Measurements from ENCODE around the gene RNU6-1. TPM values are rescaled to one million over a fixed set of nuclear protein-coding genes. Genes with fewer than 3 reads are reported as not detected.

Gene RNU6-1
- total and polyA plus RNA-seq, 2 donors (not counting 1 experiment from before 2014, with no cell fraction given), result not detected

DNA sequence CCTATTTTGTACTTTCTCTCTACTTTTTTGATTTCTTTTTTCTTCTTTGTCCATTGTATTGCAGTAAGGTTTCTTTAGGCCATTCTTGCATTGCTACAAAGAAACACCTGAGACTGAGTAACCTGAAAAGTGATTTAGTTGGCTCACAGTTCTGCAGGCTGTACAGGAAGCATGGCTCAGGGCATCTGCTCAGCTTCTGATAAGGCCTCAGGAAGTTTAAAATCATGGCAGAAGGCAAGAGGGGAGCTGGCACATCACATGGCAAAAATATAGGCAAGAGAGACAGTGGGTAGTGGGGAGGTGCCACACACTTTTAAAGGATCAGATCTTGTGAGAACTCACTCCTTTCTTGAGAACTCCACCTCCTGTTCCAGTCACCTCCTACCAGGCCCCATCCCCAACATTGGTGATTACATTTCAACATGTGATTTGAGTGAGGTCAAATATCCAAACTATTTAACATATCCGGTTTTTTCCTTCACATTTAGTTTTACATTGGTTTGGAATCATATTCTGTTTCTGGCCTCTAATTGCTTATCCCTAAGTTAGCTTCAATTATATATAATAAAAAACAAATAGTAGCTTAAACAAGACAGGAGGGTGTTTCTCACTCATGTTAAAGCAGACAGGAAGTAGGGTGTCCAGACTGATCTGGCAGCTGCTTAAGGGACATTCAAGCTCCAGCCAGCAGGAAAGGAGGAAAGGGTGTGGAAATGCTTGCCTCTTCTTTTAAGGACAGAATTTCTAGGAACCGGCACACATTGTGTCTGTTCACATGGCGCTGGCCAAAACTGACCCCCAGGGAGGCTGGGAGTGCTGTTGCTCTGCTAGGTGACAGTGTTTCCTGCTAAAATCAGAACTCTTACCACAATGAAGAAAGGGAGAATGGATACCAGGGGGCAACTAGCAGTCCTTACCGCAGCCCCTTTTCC lies 43.4 kb downstream of the RNU6-1 start:
- no peak overlapping the region for H3K4me3 ChIP-seq (replicated peaks in 1 of 4; ENCODE audit: control extremely low read depth in 1 of 4, insufficient read depth in 1 of 4, low read depth in 3 of 4, low read length in 4 of 4)
- H3K79me2 ChIP-seq (ENCODE audit: control insufficient read depth, insufficient read depth, low read length), result no peaks in the 10 kb centered on the region
- DNase-seq (ENCODE audit: low read depth in 2 of 2), result no peak
- TF ChIP-seq, protein P1, sequence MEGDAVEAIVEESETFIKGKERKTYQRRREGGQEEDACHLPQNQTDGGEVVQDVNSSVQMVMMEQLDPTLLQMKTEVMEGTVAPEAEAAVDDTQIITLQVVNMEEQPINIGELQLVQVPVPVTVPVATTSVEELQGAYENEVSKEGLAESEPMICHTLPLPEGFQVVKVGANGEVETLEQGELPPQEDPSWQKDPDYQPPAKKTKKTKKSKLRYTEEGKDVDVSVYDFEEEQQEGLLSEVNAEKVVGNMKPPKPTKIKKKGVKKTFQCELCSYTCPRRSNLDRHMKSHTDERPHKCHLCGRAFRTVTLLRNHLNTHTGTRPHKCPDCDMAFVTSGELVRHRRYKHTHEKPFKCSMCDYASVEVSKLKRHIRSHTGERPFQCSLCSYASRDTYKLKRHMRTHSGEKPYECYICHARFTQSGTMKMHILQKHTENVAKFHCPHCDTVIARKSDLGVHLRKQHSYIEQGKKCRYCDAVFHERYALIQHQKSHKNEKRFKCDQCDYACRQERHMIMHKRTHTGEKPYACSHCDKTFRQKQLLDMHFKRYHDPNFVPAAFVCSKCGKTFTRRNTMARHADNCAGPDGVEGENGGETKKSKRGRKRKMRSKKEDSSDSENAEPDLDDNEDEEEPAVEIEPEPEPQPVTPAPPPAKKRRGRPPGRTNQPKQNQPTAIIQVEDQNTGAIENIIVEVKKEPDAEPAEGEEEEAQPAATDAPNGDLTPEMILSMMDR (conservative IDR thresholded peaks at IDR 0.05 in 1 of 2, IDR thresholded peaks at IDR 0.05 in 1 of 2; ENCODE audit: low read depth in 1 of 2, low read length in 2 of 2), result no peak
- no peak for TF ChIP-seq EZH2 (IDR thresholded peaks at IDR 0.05; ENCODE audit: low read length, missing control alignments)
- H4K20me1 ChIP-seq (ENCODE audit: control insufficient read depth, extremely low read depth, insufficient read depth, low read length), result no peaks in the 10 kb centered on the region
- H3K4me2 ChIP-seq (ENCODE audit: extremely low read depth, insufficient read depth, low read length), result no peak overlapping the region
- H3K9me3 ChIP-seq (ENCODE audit: control insufficient read depth, insufficient read depth, low read depth, low read length), result no peaks in the 10 kb centered on the region
- no peaks in the 10 kb centered on the region for H3K36me3 ChIP-seq (ENCODE audit: control insufficient read depth, insufficient read depth, low read length)
- H2AFZ ChIP-seq (ENCODE audit: low read length), result no peak overlapping the region
- H3K9ac ChIP-seq (ENCODE audit: insufficient read depth, low read length), result no peak overlapping the region
- H3K27ac ChIP-seq (ENCODE audit: insufficient read depth, low read length), result no peak overlapping the region
- no peaks in the 10 kb centered on the region for H3K27me3 ChIP-seq (ENCODE audit: control insufficient read depth, insufficient read depth, low read length)
- H3K4me1 ChIP-seq (ENCODE audit: control insufficient read depth, extremely low read depth, insufficient read depth, low read length), result no peaks in the 10 kb centered on the region

DNA sequence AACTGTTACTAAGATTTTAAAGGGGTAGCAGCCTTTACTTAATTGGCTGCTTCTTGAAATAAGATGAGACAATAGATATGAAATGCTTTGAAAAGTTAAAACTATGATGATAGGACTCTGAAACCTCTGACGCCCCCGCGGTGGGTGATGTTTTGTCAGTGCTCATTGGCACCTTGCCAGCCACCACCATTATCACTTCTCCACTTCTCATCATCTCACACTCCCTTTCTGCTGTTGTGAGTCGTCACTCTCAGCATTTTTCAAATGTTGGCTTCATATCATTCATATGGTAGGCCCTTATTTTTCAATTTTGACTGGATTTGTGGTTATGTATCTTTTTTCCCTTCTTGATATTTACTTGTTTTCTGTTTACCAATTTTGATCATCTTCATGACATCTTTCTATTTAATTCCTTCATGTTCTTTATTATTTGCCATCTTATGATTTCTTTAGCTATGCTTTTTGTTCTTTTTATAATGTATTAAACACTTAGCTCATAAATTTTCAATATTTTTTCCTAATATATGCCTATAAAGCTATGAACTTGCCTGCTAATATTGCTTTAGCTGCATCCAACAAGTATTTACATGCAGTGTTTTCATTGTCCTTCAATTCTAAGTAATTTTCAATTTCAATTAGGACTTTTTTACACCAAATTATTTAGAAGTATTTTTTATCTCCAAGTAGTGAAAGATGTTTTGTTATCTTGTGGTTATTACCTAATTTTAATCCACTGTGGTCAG lies 44.8 kb downstream of the RNU6-1 start:
- no peak overlapping the region for H3K4me2 ChIP-seq (ENCODE audit: extremely low read depth, insufficient read depth, low read length)

More for the DNA sequence above, 44.8 kb downstream of the RNU6-1 start:
- no peak for TF ChIP-seq EZH2 (IDR thresholded peaks at IDR 0.05; ENCODE audit: low read length, missing control alignments)
- TF ChIP-seq, protein P1 (conservative IDR thresholded peaks at IDR 0.05 in 1 of 2, IDR thresholded peaks at IDR 0.05 in 1 of 2; ENCODE audit: low read depth in 1 of 2, low read length in 2 of 2), result no peak
- Histone ChIP-seq H3K27ac (ENCODE audit: insufficient read depth, low read length) (no peak overlapping the region), H2AFZ (ENCODE audit: low read length) (no peak overlapping the region), H3K4me3 (replicated peaks in 1 of 4; ENCODE audit: control extremely low read depth in 1 of 4, insufficient read depth in 1 of 4, low read depth in 3 of 4, low read length in 4 of 4) (no peak overlapping the region), H3K27me3 (ENCODE audit: control insufficient read depth, insufficient read depth, low read length) (no peaks in the 10 kb centered on the region), H4K20me1 (ENCODE audit: control insufficient read depth, extremely low read depth, insufficient read depth, low read length) (no peaks in the 10 kb centered on the region), H3K9me3 (ENCODE audit: control insufficient read depth, insufficient read depth, low read depth, low read length) (no peaks in the 10 kb centered on the region), H3K9ac (ENCODE audit: insufficient read depth, low read length) (no peak overlapping the region), H3K79me2 (ENCODE audit: control insufficient read depth, insufficient read depth, low read length) (no peaks in the 10 kb centered on the region), H3K4me1 (ENCODE audit: control insufficient read depth, extremely low read depth, insufficient read depth, low read length) (no peaks in the 10 kb centered on the region), H3K36me3 (ENCODE audit: control insufficient read depth, insufficient read depth, low read length) (no peaks in the 10 kb centered on the region)
- no peak for DNase-seq (ENCODE audit: low read depth in 2 of 2)

Data from fibroblast of lung (primary cell).